Endothelial cell of umbilical vein (primary cell): Measurements from ENCODE around the gene DNASE2. TPM values are rescaled to one million over a fixed set of nuclear protein-coding genes. Genes with fewer than 3 reads are reported as not detected.

Experiments
- BruUV-seq: library from RNA; stranded (reverse); fragments of 400-500 nt; replicated peaks from 2 replicates; lab custom pipeline; 2021; lab: Mats Ljungman, UMichigan
- CTCF ChIA-PET: fragments of 300-600, 350-600 bp; sonication (Branson Sonifier 250); formaldehyde crosslinking; loops from one replicate; lab custom pipeline; 2021; ENCODE audit warnings: antibody characterized with exemption, inconsistent platforms; lab: Charles Lee
- POLR2A ChIA-PET: fragments of 300-600, 350-600 bp; sonication (Branson Sonifier 250); formaldehyde crosslinking; loops from one replicate; lab custom pipeline; 2021; ENCODE audit warnings: antibody characterized with exemption, inconsistent platforms; lab: Charles Lee
- DNase-seq: peaks from one replicate; pipeline ENCODE4 v3.0.0-alpha.2; 2011; ENCODE audit warnings: low read depth, low spot score
- FAIRE-seq: peaks from 2 replicates; lab custom pipeline; 2011; peaks lifted over from hg19 to GRCh38; lab: Jason Lieb, UNC
- H2AFZ ChIP-seq: 2 replicates; pipeline ENCODE4 v1.6.0; 2012; ENCODE audit warnings: low read depth, low read length, control low read depth, inconsistent platforms
- H3K27ac ChIP-seq: 2 replicates; pipeline ENCODE4 v1.5.1; 2011; ENCODE audit warnings: low read depth, mild to moderate bottlenecking, control low read depth, low read length, moderate library complexity; ENCODE audit not compliant: insufficient read depth
- H3K27me3 ChIP-seq, 2 experiments: 2 replicates each; pipeline versions ENCODE4 v1.6.0 to v1.6.1; 2011; ENCODE audit warnings: low read length in 2 of 2, mixed read lengths in 1 of 2; ENCODE audit not compliant: control insufficient read depth in 2 of 2, insufficient read depth in 2 of 2
- H3K36me3 ChIP-seq, 2 experiments: 2 replicates in 1 of 2; 3 replicates in 1 of 2; pipeline ENCODE4 v1.5.1; 2011; ENCODE audit warnings: low read length in 2 of 2, mild to moderate bottlenecking in 1 of 2, moderate library complexity in 1 of 2; ENCODE audit not compliant: control insufficient read depth in 2 of 2, insufficient read depth in 2 of 2; ENCODE audit errors: extremely low read depth in 1 of 2
- H3K4me1 ChIP-seq: 3 replicates; pipeline ENCODE4 v1.5.1; 2011; ENCODE audit warnings: mild to moderate bottlenecking, low read length; ENCODE audit not compliant: control insufficient read depth, insufficient read depth; ENCODE audit errors: extremely low read depth
- H3K4me2 ChIP-seq: 2 replicates; pipeline ENCODE4 v1.6.1; 2011; ENCODE audit warnings: low read length, control low read depth, mixed read lengths; ENCODE audit not compliant: insufficient read depth
- H3K4me3 ChIP-seq, 3 experiments: fragments of 200-600 bp in 1 of 3; sonication (generic), shearing (Covaris generic) in 1 of 3; replicated peaks in 1 of 3; 2 replicates each; pipeline ENCODE4 v1.5.1; 2011 to 2016; ENCODE audit warnings: control low read depth in 3 of 3, low read length in 3 of 3, mild to moderate bottlenecking in 2 of 3, inconsistent platforms in 1 of 3, low read depth in 1 of 3, moderate library complexity in 1 of 3; ENCODE audit not compliant: insufficient read depth in 1 of 3
- H3K79me2 ChIP-seq: 2 replicates; pipeline ENCODE4 v1.6.0; 2012; ENCODE audit warnings: low read length, inconsistent platforms; ENCODE audit not compliant: control insufficient read depth, insufficient read depth
- H3K9ac ChIP-seq: replicated peaks from 2 replicates; pipeline ENCODE3; 2011; ENCODE audit warnings: low read length, control low read depth; ENCODE audit not compliant: insufficient read depth; ENCODE audit errors: extremely low read depth
- H3K9me1 ChIP-seq: replicated peaks from 3 replicates; pipeline ENCODE4 v1.6.0; 2011; ENCODE audit warnings: mild to moderate bottlenecking, low read length; ENCODE audit not compliant: control insufficient read depth, insufficient read depth; ENCODE audit errors: extremely low read depth
- H3K9me3 ChIP-seq: replicated peaks from 2 replicates; pipeline ENCODE4 v1.5.1; 2012; ENCODE audit warnings: low read length, inconsistent platforms; ENCODE audit not compliant: control insufficient read depth, insufficient read depth
- H4K20me1 ChIP-seq: replicated peaks from 2 replicates; pipeline ENCODE3; 2011; ENCODE audit warnings: mild to moderate bottlenecking, low read length; ENCODE audit not compliant: control insufficient read depth, insufficient read depth; ENCODE audit errors: extremely low read depth
- EZH2 ChIP-seq: IDR thresholded peaks from 2 replicates; pipeline ENCODE4 v1.6.1; 2012; ENCODE audit warnings: borderline replicate concordance, low read depth, mild to moderate bottlenecking, moderate library complexity, low read length, inconsistent platforms; ENCODE audit not compliant: severe bottlenecking
- FOS ChIP-seq: IDR thresholded peaks from 2 replicates; pipeline ENCODE4 v1.6.1; 2011; ENCODE audit warnings: mild to moderate bottlenecking, low read length, moderate library complexity, borderline replicate concordance; ENCODE audit not compliant: insufficient read depth
- GATA2 ChIP-seq: IDR thresholded peaks from 2 replicates; pipeline ENCODE4 v1.7.0; 2011; ENCODE audit warnings: low read depth, mild to moderate bottlenecking, moderate library complexity, mixed read lengths, low read length; ENCODE audit not compliant: insufficient read length, insufficient read depth
- JUN ChIP-seq: IDR thresholded peaks from 2 replicates; pipeline ENCODE4 v1.6.1; 2011; ENCODE audit warnings: borderline replicate concordance, low read depth; ENCODE audit not compliant: insufficient read length, insufficient read depth
- MYC ChIP-seq: IDR thresholded peaks from one replicate; pipeline ENCODE4 v1.6.1; 2011; ENCODE audit warnings: mild to moderate bottlenecking, low read depth, low read length
- POLR2A ChIP-seq: IDR thresholded peaks from 2 replicates; pipeline ENCODE4 v1.6.1; 2012; ENCODE audit warnings: low read depth, mild to moderate bottlenecking, control low read depth, low read length
- POLR2AphosphoS5 ChIP-seq: IDR thresholded peaks from 2 replicates; pipeline ENCODE4 v1.6.1; 2012; ENCODE audit warnings: low read depth, mild to moderate bottlenecking, control low read depth, low read length, moderate library complexity; ENCODE audit not compliant: insufficient read depth
- dilution Hi-C: fragments of 300-500 bp; cut with MboI; formaldehyde crosslinking; loops from one replicate; pipeline ENCODE4 v1.15.0; 2019; ENCODE audit warnings: low sequenced_read_pairs; ENCODE audit not compliant: extremely low pct_ligation_motif_present
- intact Hi-C: fragments of 100-400 bp; cut with micrococcal nuclease; formaldehyde crosslinking; loops from one replicate; pipeline ENCODE4 v1.10.0; 2022
- polyA plus RNA-seq, 4 experiments: library from polyadenylated mRNA; depleted of rRNA in 3 of 4; stranded (reverse) in 3 of 4; unstranded in 1 of 4; fragments of >200 nt; gene quantifications; 2 replicates each; pipeline versions ENCODE4 v1.2.1 to v1.2.3, GENCODE V29; 2011 to 2012; ENCODE audit warnings: missing spikeins in 1 of 4
- total RNA-seq: library from RNA; stranded (reverse); gene quantifications from 2 replicates; pipeline ENCODE4 v1.2.3, GENCODE V29; 2021
- TF ChIP-seq, protein P1 (sequence below), 2 donors: IDR thresholded peaks; 1 replicate in 1 of 2; 2 replicates in 1 of 2; pipeline ENCODE4 v1.5.1; 2011; ENCODE audit warnings: low read length in 2 of 2, mild to moderate bottlenecking in 2 of 2, moderate library complexity in 2 of 2, control low read depth in 1 of 2, inconsistent platforms in 1 of 2, low read depth in 1 of 2; ENCODE audit not compliant: insufficient read depth in 1 of 2; ENCODE audit errors: extremely low read depth in 1 of 2
- TF ChIP-seq, protein P2 (sequence below): IDR thresholded peaks from 2 replicates; pipeline ENCODE4 v1.6.1; 2011; ENCODE audit not compliant: insufficient read depth, insufficient read length

DNASE2 gene
- total and polyA plus RNA-seq, 2 donors (not counting 3 experiments of a cell fraction or from before 2014, with no cell fraction given) = 31.3 to 51.9 TPM

DNA sequence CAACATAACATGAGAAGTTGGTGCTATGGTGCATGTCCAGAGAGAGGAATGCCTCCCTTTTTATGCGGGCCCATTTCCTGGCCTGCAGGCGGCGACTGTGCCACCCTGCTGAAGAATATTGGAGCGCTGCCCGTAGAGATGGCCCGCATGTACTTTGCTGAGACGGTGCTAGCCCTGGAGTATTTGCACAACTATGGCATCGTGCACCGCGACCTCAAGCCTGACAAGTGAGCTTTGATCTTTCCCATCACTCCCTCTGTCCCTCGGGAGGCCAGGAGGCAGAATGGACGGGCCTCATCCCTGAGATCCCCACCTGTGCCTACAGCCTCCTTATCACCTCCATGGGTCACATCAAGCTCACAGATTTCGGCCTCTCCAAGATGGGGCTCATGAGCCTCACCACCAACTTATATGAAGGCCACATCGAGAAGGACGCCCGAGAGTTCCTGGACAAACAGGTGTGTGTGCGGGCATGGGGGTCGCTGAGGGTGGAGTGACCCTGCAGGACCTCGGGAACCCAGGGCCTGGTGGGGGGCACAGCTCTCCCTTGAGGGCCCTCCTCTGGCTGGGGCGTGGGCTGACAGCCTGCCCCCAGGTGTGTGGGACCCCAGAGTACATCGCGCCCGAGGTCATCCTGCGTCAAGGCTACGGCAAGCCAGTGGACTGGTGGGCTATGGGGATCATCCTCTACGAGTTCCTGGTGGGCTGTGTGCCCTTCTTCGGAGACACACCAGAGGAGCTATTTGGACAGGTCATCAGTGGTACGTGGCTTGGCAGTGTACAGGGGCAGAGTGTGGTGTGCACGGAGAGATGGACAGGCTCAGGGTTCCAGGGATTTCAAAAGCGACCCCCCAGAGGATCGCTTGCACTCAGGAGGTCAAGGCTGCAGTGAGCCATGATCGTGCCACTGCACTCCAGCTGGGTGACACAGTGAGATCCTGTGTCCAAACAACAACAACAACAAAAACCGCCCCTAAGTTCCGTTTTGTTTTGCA lies 16.2 kb downstream of the DNASE2 start:
- Histone ChIP-seq H3K9me3 (no peaks in the 10 kb centered on the region), H3K4me1 (peaks cover 2% of the 10 kb centered on the region), H3K4me3 (no peak overlapping the region), H3K27me3 (no peaks in the 10 kb centered on the region), H3K9ac (no peak overlapping the region), H3K4me2 (no peak overlapping the region), H3K9me1 (no peaks in the 10 kb centered on the region), H2AFZ (no peak overlapping the region), H3K27ac (no peak overlapping the region), H3K79me2 (no peaks in the 10 kb centered on the region), H4K20me1 (no peaks in the 10 kb centered on the region), H3K36me3 (no peaks in the 10 kb centered on the region)
- FAIRE-seq = no peak
- TF ChIP-seq, protein P1, sequence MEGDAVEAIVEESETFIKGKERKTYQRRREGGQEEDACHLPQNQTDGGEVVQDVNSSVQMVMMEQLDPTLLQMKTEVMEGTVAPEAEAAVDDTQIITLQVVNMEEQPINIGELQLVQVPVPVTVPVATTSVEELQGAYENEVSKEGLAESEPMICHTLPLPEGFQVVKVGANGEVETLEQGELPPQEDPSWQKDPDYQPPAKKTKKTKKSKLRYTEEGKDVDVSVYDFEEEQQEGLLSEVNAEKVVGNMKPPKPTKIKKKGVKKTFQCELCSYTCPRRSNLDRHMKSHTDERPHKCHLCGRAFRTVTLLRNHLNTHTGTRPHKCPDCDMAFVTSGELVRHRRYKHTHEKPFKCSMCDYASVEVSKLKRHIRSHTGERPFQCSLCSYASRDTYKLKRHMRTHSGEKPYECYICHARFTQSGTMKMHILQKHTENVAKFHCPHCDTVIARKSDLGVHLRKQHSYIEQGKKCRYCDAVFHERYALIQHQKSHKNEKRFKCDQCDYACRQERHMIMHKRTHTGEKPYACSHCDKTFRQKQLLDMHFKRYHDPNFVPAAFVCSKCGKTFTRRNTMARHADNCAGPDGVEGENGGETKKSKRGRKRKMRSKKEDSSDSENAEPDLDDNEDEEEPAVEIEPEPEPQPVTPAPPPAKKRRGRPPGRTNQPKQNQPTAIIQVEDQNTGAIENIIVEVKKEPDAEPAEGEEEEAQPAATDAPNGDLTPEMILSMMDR (IDR thresholded peaks at IDR 0.05; ENCODE audit: extremely low read depth in 1 of 2, insufficient read depth in 1 of 2, low read depth in 1 of 2, low read length in 2 of 2) = no peak
- TF ChIP-seq JUN (no peak), POLR2AphosphoS5 (no peak), MYC (no peak), GATA2 (no peak), POLR2A (no peak), EZH2 (no peak), FOS (no peak)
- TF ChIP-seq, protein P2, sequence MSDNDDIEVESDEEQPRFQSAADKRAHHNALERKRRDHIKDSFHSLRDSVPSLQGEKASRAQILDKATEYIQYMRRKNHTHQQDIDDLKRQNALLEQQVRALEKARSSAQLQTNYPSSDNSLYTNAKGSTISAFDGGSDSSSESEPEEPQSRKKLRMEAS = no peak
- ChIA-PET POLR2A (interaction anchor here (0.7 kb wide), 1 partner anchor 53 kb away, joined by 3 read pairs; no protein-coding TSS in a partner anchor), CTCF (interaction anchor here (1.0 to 2.2 kb wide), 3 partner anchors 17 to 105 kb away, joined by 3 to 12 read pairs (median 5); no protein-coding TSS in a partner anchor)
- dilution Hi-C loops (no loop called here), intact Hi-C loops (no loop called here)
- no peak for DNase-seq
- BruUV-seq = no TSS peak
